Smooth muscle cell (in vitro differentiated cells): ENCODE measurements around the gene ARHGEF40. TPM values are rescaled to one million over a fixed set of nuclear protein-coding genes. Genes with fewer than 3 reads are reported as not detected.

Experiments used
- DNase-seq: peaks from one replicate; lab custom pipeline; 2025; ENCODE audit not compliant: unreplicated experiment; lab: John Stamatoyannopoulos, UW
- H2AFZ ChIP-seq: fragments of 200-600 bp; sonication (generic); 2 replicates; pipeline ENCODE4 v1.6.0; 2016; ENCODE audit warnings: antibody characterized with exemption, low read depth, mild to moderate bottlenecking
- H3F3A ChIP-seq: fragments of 200-600 bp; sonication (generic); 2 replicates; pipeline ENCODE4 v1.6.0; 2017; ENCODE audit warnings: antibody characterized with exemption, low read depth
- H3K27ac ChIP-seq: fragments of 200-600 bp; sonication (generic); 2 replicates; pipeline ENCODE4 v1.5.1; 2016; ENCODE audit warnings: low read depth, mild to moderate bottlenecking
- H3K27me3 ChIP-seq: fragments of 200-600 bp; sonication (generic); 2 replicates; pipeline ENCODE4 v1.6.1; 2016; ENCODE audit warnings: low read depth, mild to moderate bottlenecking
- H3K36me3 ChIP-seq: fragments of 200-600 bp; sonication (generic); 2 replicates; pipeline ENCODE4 v1.5.1; 2016; ENCODE audit warnings: low read depth
- H3K4me1 ChIP-seq: fragments of 200-600 bp; sonication (generic); 2 replicates; pipeline ENCODE4 v1.5.1; 2016; ENCODE audit warnings: low read depth
- H3K4me2 ChIP-seq: fragments of 200-600 bp; sonication (generic); 2 replicates; pipeline ENCODE4 v1.6.0; 2016; ENCODE audit warnings: mild to moderate bottlenecking
- H3K4me3 ChIP-seq: fragments of 200-600 bp; sonication (generic); 2 replicates; pipeline ENCODE4 v1.5.1; 2016; ENCODE audit warnings: mild to moderate bottlenecking
- H3K79me2 ChIP-seq: fragments of 200-600 bp; sonication (generic); 2 replicates; pipeline ENCODE4 v1.6.0; 2016; ENCODE audit warnings: low read depth, mild to moderate bottlenecking
- H3K9ac ChIP-seq: fragments of 200-600 bp; sonication (generic); 2 replicates; pipeline ENCODE4 v1.6.0; 2016; ENCODE audit warnings: low read depth
- H3K9me3 ChIP-seq: fragments of 200-600 bp; sonication (generic); replicated peaks from 2 replicates; pipeline ENCODE4 v1.5.1; 2016; ENCODE audit warnings: low read depth
- H4K20me1 ChIP-seq: fragments of 200-600 bp; sonication (generic); 2 replicates; pipeline ENCODE4 v1.6.0; 2016; ENCODE audit warnings: low read depth
- CTCF ChIP-seq: fragments of 200-600 bp; sonication (generic); IDR thresholded peaks from 2 replicates; pipeline ENCODE4 v1.5.1; 2017; ENCODE audit warnings: borderline replicate concordance, mild to moderate bottlenecking, antibody characterized with exemption; ENCODE audit not compliant: insufficient read depth, poor library complexity, severe bottlenecking
- WGBS: methylation state at CpG from one replicate; pipeline ENCODE4 v1.1.7; 2016; ENCODE audit warnings: low lambda C conversion rate; 5-methylcytosine and 5-hydroxymethylcytosine counted together
- polyA plus RNA-seq: library from polyadenylated mRNA; unstranded; fragments of >200 nt; fragmentation: Nextera tagmentation; extraction: Ambion mirVana; gene quantifications from 2 replicates; pipeline ENCODE4 v1.2.1, GENCODE V29; 2016
- total RNA-seq: library from RNA; depleted of rRNA; stranded (reverse); fragments of >200 nt; gene quantifications from 2 replicates; pipeline ENCODE4 v1.2.3, GENCODE V29; 2014

Gene ARHGEF40
- total and polyA plus RNA-seq, 2 experiments from 2014 or later: 67.8 to 74.4 TPM

DNA sequence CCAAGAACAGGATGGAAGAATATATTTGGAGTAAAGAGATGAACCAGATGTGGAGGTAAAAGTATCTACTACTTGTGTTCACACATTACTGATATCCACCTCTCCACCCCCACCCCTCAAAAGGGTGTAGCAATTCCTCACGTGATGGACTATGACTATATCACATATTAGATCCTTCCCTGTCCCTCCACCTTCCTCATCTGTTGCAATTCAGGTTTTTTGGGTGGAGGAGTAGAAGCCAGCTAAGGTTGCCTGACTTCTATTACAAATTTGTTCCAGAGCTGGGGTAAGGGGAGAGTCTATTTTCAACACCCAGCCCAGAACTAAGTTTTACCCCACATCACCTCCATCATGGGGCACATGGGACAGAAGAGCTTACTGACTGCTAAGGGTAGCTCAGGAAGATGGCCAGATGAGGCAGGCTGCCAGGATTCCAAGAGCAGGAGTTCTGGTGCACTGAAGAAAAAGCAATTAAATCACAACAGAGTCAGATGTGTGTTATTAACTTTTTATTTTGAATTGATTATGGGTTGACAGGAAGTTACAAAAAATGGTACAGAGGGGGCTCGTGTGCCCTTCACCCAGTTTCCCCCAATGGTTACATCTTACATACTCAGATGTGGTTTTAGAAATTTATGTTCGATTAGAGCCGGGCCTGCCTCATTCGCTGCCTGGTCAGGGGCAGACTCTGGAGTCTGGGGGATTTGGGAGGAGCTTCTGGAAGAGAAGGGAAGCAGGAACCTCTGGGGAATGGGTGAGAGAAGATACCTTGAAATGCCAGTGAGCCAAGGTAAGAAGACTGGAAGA is 37.6 kb upstream of the ARHGEF40 start:
- no peaks in the 10 kb centered on the region for H4K20me1 ChIP-seq
- H3F3A ChIP-seq: peaks cover 11% of the 10 kb centered on the region
- H3K9ac ChIP-seq: no peak overlapping the region
- H2AFZ ChIP-seq: no peak overlapping the region
- H3K27me3 ChIP-seq: no peaks in the 10 kb centered on the region
- no peak for TF ChIP-seq CTCF
- no peak overlapping the region for H3K27ac ChIP-seq
- H3K4me2 ChIP-seq: no peak overlapping the region
- no peaks in the 10 kb centered on the region for H3K79me2 ChIP-seq
- no peaks in the 10 kb centered on the region for H3K36me3 ChIP-seq
- no peaks in the 10 kb centered on the region for H3K9me3 ChIP-seq
- no peak for DNase-seq
- 90% methylated on average over 5 of the region's 5 CpGs for WGBS
- no peaks in the 10 kb centered on the region for H3K4me1 ChIP-seq
- no peak overlapping the region for H3K4me3 ChIP-seq

DNA sequence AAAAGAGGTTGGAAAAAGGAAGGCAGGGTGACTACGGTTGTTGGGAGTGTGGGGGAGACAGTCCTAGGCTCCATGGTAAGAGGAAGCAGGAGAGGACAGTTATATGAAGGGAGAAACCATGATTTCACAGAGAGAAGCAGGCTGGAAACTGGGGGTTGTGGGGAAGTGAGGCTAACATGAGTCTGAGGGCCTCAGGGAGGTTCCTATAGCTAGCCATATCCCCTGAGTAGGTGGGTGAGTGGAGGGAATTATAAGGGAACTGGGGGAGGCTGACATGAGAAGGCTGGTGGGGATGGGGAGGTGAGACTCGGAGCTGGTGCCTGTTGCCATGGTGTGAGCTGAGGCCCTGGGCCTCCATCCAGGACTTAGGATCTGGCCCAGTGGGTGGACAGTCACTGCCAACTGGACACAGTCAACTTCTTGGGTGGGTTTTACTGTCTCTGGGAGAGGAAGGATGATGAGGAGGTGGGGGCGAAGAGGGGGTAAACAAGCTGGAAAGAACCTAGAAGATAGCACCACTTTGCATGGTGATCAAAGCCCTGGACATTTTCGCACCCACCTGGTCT is 36.9 kb upstream of the ARHGEF40 start:
- Histone ChIP-seq H3K4me1 (no peaks in the 10 kb centered on the region), H3K27ac (no peak overlapping the region), H3K36me3 (no peaks in the 10 kb centered on the region), H3K9ac (no peak overlapping the region), H4K20me1 (no peaks in the 10 kb centered on the region), H3K4me2 (no peak overlapping the region), H3F3A (peaks cover 6% of the 10 kb centered on the region), H3K4me3 (no peak overlapping the region), H3K79me2 (no peaks in the 10 kb centered on the region), H3K27me3 (no peaks in the 10 kb centered on the region), H2AFZ (no peak overlapping the region), H3K9me3 (no peaks in the 10 kb centered on the region)
- no peak for DNase-seq
- 93% methylated on average over 4 of the region's 4 CpGs for WGBS
- no peak for TF ChIP-seq CTCF

DNA sequence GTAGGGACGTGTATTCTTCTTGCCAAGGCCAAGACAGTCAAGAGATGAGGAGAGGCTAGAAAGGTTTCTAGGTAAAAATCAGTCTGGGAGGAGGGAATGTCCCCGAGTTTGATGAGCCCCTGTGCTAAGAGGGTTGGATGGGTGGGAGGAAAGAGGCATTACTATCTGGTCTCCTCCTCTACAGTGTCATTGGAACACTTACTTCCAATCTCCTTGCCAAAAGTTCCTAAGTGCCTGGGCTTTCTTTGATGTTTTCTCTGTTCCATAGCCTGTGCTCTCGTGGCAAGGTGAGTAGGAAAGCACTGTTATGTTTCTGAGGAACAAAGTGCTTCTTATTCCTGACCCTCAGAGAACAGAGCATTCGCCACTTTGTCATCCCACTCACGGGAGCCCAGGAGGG is 35.4 kb upstream of the ARHGEF40 start, which contains the start of gene RNASE13:
Gene RNASE13 (minus strand): TSS at position 101 of the 400 bp plus-strand sequence. CDS start 519 bp downstream, outside the sequence.
- H3K4me1 ChIP-seq: peaks cover 4% of the 10 kb centered on the region
- 91% methylated on average over 5 of the region's 5 CpGs for WGBS
- H3F3A ChIP-seq: no peaks in the 10 kb centered on the region
- no peak for TF ChIP-seq CTCF
- no peaks in the 10 kb centered on the region for H3K9me3 ChIP-seq
- H3K79me2 ChIP-seq: no peaks in the 10 kb centered on the region
- H2AFZ ChIP-seq: no peak within 1 kb of the TSS
- H3K27me3 ChIP-seq: no peaks in the 10 kb centered on the region
- H3K4me3 ChIP-seq: no peak within 1 kb of the TSS
- no peak within 1 kb of the TSS for H3K27ac ChIP-seq
- no peaks in the 10 kb centered on the region for H4K20me1 ChIP-seq
- no peak within 1 kb of the TSS for H3K9ac ChIP-seq
- H3K4me2 ChIP-seq: no peak within 1 kb of the TSS
- DNase-seq: no peak
- no peaks in the 10 kb centered on the region for H3K36me3 ChIP-seq
